Measurements from ENCODE around the gene OR8S1.

The OR8S1 gene

GRCh38 chr12:48556631-48557030 is 31.2 kb downstream of the OR8S1 start:
- no peak for DNase-seq

DNA sequence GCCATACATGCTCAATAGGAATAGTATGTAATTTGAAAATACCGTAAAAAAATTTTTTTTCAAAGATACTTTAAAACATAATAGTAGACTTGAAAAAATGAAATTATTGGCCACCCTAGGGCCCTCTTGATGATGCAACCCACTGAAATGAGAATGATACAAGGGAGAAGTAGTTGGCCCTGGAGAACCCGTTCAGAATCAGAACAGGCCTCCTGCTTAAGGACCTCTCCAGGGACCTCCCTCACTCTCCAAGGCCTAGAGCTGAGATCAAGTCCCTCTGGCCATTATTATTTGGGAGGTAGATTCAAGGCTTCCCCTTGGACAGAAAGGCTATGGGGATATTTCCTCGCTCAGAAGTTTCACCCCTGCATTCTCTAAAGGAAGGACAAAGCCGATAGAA is 32.5 kb downstream of the OR8S1 start:
- DNase-seq, result no peak

DNA sequence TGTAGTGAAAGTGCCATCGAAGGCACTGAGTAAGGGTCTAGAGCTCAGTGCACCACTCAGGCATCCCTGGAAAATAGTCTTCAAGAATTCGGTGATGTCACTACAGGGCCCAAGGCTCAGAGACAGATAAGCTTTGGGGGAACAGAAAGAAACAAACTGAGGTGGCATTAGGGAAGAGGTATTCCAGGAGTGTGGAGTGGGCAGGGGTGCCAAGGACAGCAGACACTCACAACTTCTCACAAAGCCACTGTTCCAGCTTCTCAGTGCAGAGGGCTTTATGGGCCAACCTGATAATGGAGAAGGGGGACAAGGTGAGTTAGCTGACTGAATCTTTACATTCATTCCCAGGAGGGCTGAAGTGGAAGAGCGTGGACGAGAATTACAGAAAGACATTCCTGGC is 42.3 kb downstream of the OR8S1 start:
- no peak for DNase-seq

GRCh38 chr12:48569946-48570345 is 44.5 kb downstream of the OR8S1 start, which contains the start of gene LALBA:
Gene LALBA (minus strand): TSS chr12:48570046. CDS start chr12:48570020, 26 bp downstream.
- no peak for DNase-seq

GRCh38 chr12:48572326-48572725 is 46.9 kb downstream of the OR8S1 start:
- no peak for DNase-seq

All from T-helper 9 cell (primary cell).